Heart left ventricle (tissue), 13 donors: ENCODE data around the gene SLC22A23.

Experiments used
- CTCF ChIP-seq, 12 donors: fragments of 200-600 bp; sonication (generic) in 4 of 12; IDR thresholded peaks; one replicate each; pipeline versions ENCODE4 v1.5.0 to v1.8.0; 2018 to 2022; ENCODE audit warnings: antibody characterized with exemption in 12 of 12, mild to moderate bottlenecking in 5 of 12
- POLR2A ChIP-seq, 2 donors: fragments of 450-650 bp; IDR thresholded peaks; one replicate each; pipeline ENCODE4 v1.6.1; 2017; ENCODE audit warnings: antibody characterized with exemption in 2 of 2, mild to moderate bottlenecking in 2 of 2, moderate library complexity in 2 of 2
- donor health status: ischemic (EF 13 %, LVEDD 7.1; RV severe dilation, severe dysfunction).
- donor health status: DM: no; HTN: yes; CAD: no.
- donor health status: DM: no; HTN: no; CAD: no.
- donor health status: ischemic (EF 25% LVEDD 6.9; RV normal size, moderate dysfunction).
- donor health status: ischemic (EF 25% LVEDD 5.7; RV mildly dilated, moderate dysfunction).
- donor health status: ischemic (EF 35%, LVEDD 5.7; RV mildly dilated, moderate dysfunction).
- donor health status: nonischemic (EF 11% LVEDD 7.7; RV severe dilation, severe dysfunction).
- donor health status: DM: yes; HTN: yes; CAD: no.
- donor health status: PGD.
- donor health status: ischemic (EF 29% LVEDD 5.4; RV normal size, mild dysfunction).
- donor health status: nonischemic (EF 23%, LVEDD 6.1; RV moderate dilation, normal function).

GRCh38 chr6:3232017-3232945 lies 224.6 kb downstream of the SLC22A23 start:
- no peak for TF ChIP-seq CTCF (IDR thresholded peaks at IDR 0.05)
- no peak for TF ChIP-seq POLR2A (IDR thresholded peaks at IDR 0.05)
